SU-DHL-6 (cell line): Measurements from ENCODE around the gene NINJ2.

Experiments used
- H2AFZ ChIP-seq: fragments of 200-600 bp; sonication (generic); 2 replicates; pipeline ENCODE4 v1.6.1; 2014; ENCODE audit warnings: low read depth, mild to moderate bottlenecking, moderate library complexity, mixed read lengths, antibody characterized with exemption, low read length; ENCODE audit not compliant: severe bottlenecking
- H3F3A ChIP-seq: fragments of 200-600 bp; shearing (Covaris generic); 2 replicates; pipeline ENCODE4 v1.6.0; 2016; ENCODE audit warnings: antibody characterized with exemption, mild to moderate bottlenecking; ENCODE audit not compliant: insufficient read depth
- H3K27ac ChIP-seq: fragments of 200-600 bp; sonication (generic); 2 replicates; pipeline ENCODE4 v1.5.1; 2016; ENCODE audit warnings: low read depth, mild to moderate bottlenecking, low read length, moderate library complexity, mixed read lengths
- H3K27me3 ChIP-seq: fragments of 200-600 bp; sonication (generic), shearing (Covaris generic); 2 replicates; pipeline ENCODE4 v1.6.0; 2014; ENCODE audit warnings: mild to moderate bottlenecking, low read length
- H3K36me3 ChIP-seq: fragments of 200-600 bp; sonication (generic); 2 replicates; pipeline ENCODE4 v1.6.1; 2014; ENCODE audit warnings: mild to moderate bottlenecking, low read length, mixed read lengths
- H3K4me2 ChIP-seq: fragments of 300-600, 200-600 bp; shearing (Covaris generic), sonication (generic); 2 replicates; pipeline ENCODE4 v1.6.0; 2014; ENCODE audit warnings: low read length, low read depth, mild to moderate bottlenecking; ENCODE audit not compliant: poor library complexity, severe bottlenecking
- H3K4me3 ChIP-seq: fragments of 200-600 bp; sonication (generic); 2 replicates; pipeline ENCODE4 v1.5.1; 2014; ENCODE audit warnings: antibody characterized with exemption, low read length, mild to moderate bottlenecking, mixed read lengths; ENCODE audit not compliant: insufficient read depth, poor library complexity, severe bottlenecking
- H3K79me2 ChIP-seq: fragments of 200-600 bp; sonication (generic); 2 replicates; pipeline ENCODE4 v1.6.1; 2014; ENCODE audit warnings: mild to moderate bottlenecking, low read length, moderate library complexity; ENCODE audit not compliant: insufficient read depth
- H3K9ac ChIP-seq: fragments of 200-600 bp; sonication (generic); 2 replicates; pipeline ENCODE4 v1.7.0; 2014; ENCODE audit warnings: mild to moderate bottlenecking, low read length
- H3K9me2 ChIP-seq: fragments of 200-600 bp; sonication (generic); replicated peaks from 2 replicates; pipeline ENCODE4 v1.6.1; 2014; ENCODE audit warnings: low read length; ENCODE audit not compliant: insufficient read depth
- H3K9me3 ChIP-seq: fragments of 200-600 bp; sonication (generic); 2 replicates; pipeline ENCODE4 v1.6.1; 2014; ENCODE audit warnings: low read length, mixed read lengths; ENCODE audit not compliant: insufficient read depth
- H4K20me1 ChIP-seq: fragments of 200-600 bp; sonication (generic); 2 replicates; pipeline ENCODE4 v1.6.1; 2014; ENCODE audit warnings: low read depth, mild to moderate bottlenecking, antibody characterized with exemption, low read length, moderate library complexity, mixed read lengths
- EZH2phosphoT487 ChIP-seq: fragments of 200-600 bp; sonication (generic), shearing (Covaris generic); conservative IDR thresholded peaks from 2 replicates; pipeline ENCODE4 v1.6.1; 2018; ENCODE audit warnings: mild to moderate bottlenecking, antibody characterized with exemption, low read length, moderate library complexity, mixed read lengths
- TF ChIP-seq, protein P1 (sequence below): fragments of 200-600 bp; sonication (generic); IDR thresholded peaks from one replicate; pipeline ENCODE4 v1.5.1; 2017; ENCODE audit warnings: antibody characterized with exemption, mild to moderate bottlenecking, low read length, moderate library complexity; ENCODE audit not compliant: insufficient read depth, poor library complexity, severe bottlenecking

Gene NINJ2

DNA sequence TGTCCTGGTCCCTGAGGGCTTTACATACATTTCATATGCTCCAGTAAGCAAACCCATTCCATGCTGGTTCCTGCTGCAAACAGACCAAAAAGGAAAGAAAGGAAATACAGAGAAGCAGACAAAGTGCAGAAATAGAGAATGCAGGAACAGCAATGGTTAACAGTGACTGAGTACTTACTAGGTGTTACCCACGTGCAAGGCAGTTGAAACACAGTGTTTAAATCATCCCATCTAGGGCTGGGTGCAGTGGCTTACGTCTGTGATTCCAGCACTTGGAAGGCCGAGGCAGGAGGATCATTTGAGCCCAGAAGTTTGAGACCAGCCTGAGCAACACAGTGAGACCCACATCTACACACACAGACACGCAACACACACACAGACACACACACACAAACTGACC lies 21.2 kb upstream of the NINJ2 start:
- TF ChIP-seq, protein P1, sequence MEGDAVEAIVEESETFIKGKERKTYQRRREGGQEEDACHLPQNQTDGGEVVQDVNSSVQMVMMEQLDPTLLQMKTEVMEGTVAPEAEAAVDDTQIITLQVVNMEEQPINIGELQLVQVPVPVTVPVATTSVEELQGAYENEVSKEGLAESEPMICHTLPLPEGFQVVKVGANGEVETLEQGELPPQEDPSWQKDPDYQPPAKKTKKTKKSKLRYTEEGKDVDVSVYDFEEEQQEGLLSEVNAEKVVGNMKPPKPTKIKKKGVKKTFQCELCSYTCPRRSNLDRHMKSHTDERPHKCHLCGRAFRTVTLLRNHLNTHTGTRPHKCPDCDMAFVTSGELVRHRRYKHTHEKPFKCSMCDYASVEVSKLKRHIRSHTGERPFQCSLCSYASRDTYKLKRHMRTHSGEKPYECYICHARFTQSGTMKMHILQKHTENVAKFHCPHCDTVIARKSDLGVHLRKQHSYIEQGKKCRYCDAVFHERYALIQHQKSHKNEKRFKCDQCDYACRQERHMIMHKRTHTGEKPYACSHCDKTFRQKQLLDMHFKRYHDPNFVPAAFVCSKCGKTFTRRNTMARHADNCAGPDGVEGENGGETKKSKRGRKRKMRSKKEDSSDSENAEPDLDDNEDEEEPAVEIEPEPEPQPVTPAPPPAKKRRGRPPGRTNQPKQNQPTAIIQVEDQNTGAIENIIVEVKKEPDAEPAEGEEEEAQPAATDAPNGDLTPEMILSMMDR: no peak
- no peak for TF ChIP-seq EZH2phosphoT487
- Histone ChIP-seq H3K4me3 (no peak overlapping the region), H3K4me2 (peak overlapping the region; percentile 57), H3K27ac (no peak overlapping the region), H3K36me3 (no peaks in the 10 kb centered on the region), H3K9me3 (no peaks in the 10 kb centered on the region), H3K27me3 (no peaks in the 10 kb centered on the region), H3K9me2 (no peaks in the 10 kb centered on the region), H3K9ac (no peak overlapping the region), H4K20me1 (no peaks in the 10 kb centered on the region), H3K79me2 (no peaks in the 10 kb centered on the region), H2AFZ (no peak overlapping the region), H3F3A (peaks cover 3% of the 10 kb centered on the region; the same call in 1 of the 2 replicates)

- Histone ChIP-seq H3F3A (peaks cover 3% of the 10 kb centered on the region; the same call in 1 of the 2 replicates), H4K20me1 (no peaks in the 10 kb centered on the region), H3K79me2 (no peaks in the 10 kb centered on the region), H3K4me2 (no peak overlapping the region), H3K27ac (no peak overlapping the region), H3K4me3 (no peak overlapping the region), H3K9me2 (no peaks in the 10 kb centered on the region), H3K9me3 (no peaks in the 10 kb centered on the region), H2AFZ (no peak overlapping the region), H3K36me3 (no peaks in the 10 kb centered on the region), H3K9ac (no peak overlapping the region), H3K27me3 (no peaks in the 10 kb centered on the region)
- TF ChIP-seq, protein P1: no peak
- no peak for TF ChIP-seq EZH2phosphoT487
Observed at GRCh38 chr12:681568-682256, 18.5 kb upstream of the NINJ2 start.

GRCh38 chr12:678747-679712 lies 15.8 kb upstream of the NINJ2 start:
- no peak overlapping the region for H3K27ac ChIP-seq
- TF ChIP-seq, protein P1: no peak
- TF ChIP-seq EZH2phosphoT487: no peak
- H2AFZ ChIP-seq: no peak overlapping the region
- no peak overlapping the region for H3K4me2 ChIP-seq
- no peak overlapping the region for H3K9ac ChIP-seq
- no peaks in the 10 kb centered on the region for H3K27me3 ChIP-seq
- H3K79me2 ChIP-seq: no peaks in the 10 kb centered on the region
- H3K36me3 ChIP-seq: no peaks in the 10 kb centered on the region
- no peaks in the 10 kb centered on the region for H3K9me3 ChIP-seq
- no peaks in the 10 kb centered on the region for H3F3A ChIP-seq
- H4K20me1 ChIP-seq: no peaks in the 10 kb centered on the region
- H3K9me2 ChIP-seq: no peaks in the 10 kb centered on the region
- no peak overlapping the region for H3K4me3 ChIP-seq
